Temporal lobe (tissue), 2 donors: ENCODE data around the gene NEDD4. TPM values are rescaled to one million over a fixed set of nuclear protein-coding genes. Genes with fewer than 3 reads are reported as not detected.

ENCODE experiments used
- small RNA-seq: library from RNA; depleted of rRNA; stranded (forward); fragments of <200 nt; gene quantifications from one replicate; pipeline ENCODE3, GENCODE V24; 2014; ENCODE audit warnings: low replicate concordance
- total RNA-seq: library from RNA; depleted of rRNA; stranded (reverse); fragments of >200 nt; gene quantifications from one replicate; pipeline ENCODE4 v1.2.3, GENCODE V29; 2014

Gene NEDD4
- total RNA-seq, 1 donor from 2014 or later = 4.2 TPM

Small RNA genes within 50 kb of the gene (small RNA-seq; reads per million reads assigned to genes)
- gene RN7SL568P = not detected
